Measurements from ENCODE around the gene AJM1.

GRCh38 chr9:136865041-136865767, 22.9 kb downstream of the AJM1 start:
- TF ChIP-seq POLR2A (IDR thresholded peaks at IDR 0.05; ENCODE audit: low read depth, low read length) (no peak), POLR2AphosphoS5 (IDR thresholded peaks at IDR 0.05; ENCODE audit: low read depth, low read length) (no peak), TAF1 (IDR thresholded peaks at IDR 0.05; ENCODE audit: low read depth, low read length) (no peak), PAX5 (IDR thresholded peaks at IDR 0.05; ENCODE audit: insufficient read depth, low read length, severe bottlenecking) (no peak), SPI1 (IDR thresholded peaks at IDR 0.05; ENCODE audit: low read depth, low read length) (no peak)

Data from GM12891 (cell line).